ENCODE results near the gene UNC13A.

Gene UNC13A

DNA sequence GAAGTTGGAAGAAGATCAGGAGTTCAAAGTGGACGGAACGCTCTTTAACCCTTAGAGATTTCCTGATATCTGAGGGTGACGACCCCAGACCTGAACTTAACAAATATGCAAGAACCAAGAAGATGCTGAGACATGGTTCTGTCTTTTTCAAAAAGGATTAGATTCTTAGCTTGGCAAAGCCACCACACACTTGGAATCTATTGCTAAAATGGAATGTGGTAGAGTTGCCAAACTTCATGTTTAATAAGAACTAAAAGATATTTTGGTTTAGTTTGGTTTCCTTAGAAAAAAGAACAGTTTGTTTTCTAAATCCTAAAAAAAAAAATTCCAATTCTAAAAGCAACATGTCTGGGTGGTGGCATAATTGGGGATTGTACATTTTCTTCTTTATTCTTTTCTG, 29.5 kb downstream of the UNC13A start:
- H3K27me3 Mint-ChIP-seq (ENCODE audit: low read depth, poor library complexity), result peaks cover 25% of the 10 kb centered on the region
- no peak overlapping the region for H3K27ac Mint-ChIP-seq
- no peak for TF ChIP-seq CTCF (IDR thresholded peaks at IDR 0.05)
- no peak overlapping the region for H3K4me3 Mint-ChIP-seq
- H3K36me3 Mint-ChIP-seq (ENCODE audit: low read depth), result no peaks in the 10 kb centered on the region
- H3K4me1 Mint-ChIP-seq, result peaks cover 6% of the 10 kb centered on the region
- DNase-seq, result no peak
- peaks cover 6% of the 10 kb centered on the region for H3K9me3 Mint-ChIP-seq

DNA sequence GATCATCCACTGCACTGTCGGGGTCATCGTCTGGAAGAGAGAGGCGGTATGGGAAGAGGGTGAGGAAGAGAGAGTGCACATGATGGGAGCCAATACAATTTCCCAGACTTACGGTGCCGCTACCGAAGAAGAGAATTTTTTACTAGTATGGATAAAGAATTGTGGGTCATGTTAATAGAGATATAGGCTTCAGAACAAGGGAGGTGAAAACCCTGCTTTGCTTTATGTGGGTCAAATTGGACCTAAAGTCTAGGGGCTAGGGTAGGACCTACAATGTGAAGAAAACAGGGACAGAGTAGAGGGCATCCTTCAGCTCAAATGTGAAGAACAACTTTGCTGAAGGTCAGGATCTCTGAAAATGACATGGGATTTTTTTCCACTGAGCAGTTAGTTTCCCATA, 29.9 kb downstream of the UNC13A start:
- DNase-seq, result no peak
- H3K27me3 Mint-ChIP-seq (ENCODE audit: low read depth, poor library complexity), result peaks cover 21% of the 10 kb centered on the region
- no peak for TF ChIP-seq CTCF (IDR thresholded peaks at IDR 0.05)
- H3K27ac Mint-ChIP-seq, result no peak overlapping the region
- H3K36me3 Mint-ChIP-seq (ENCODE audit: low read depth), result no peaks in the 10 kb centered on the region
- H3K4me1 Mint-ChIP-seq, result peaks cover 6% of the 10 kb centered on the region
- H3K4me3 Mint-ChIP-seq, result no peak overlapping the region
- H3K9me3 Mint-ChIP-seq, result peaks cover 4% of the 10 kb centered on the region

GRCh38 chr19:17656970-17657369, 31.2 kb downstream of the UNC13A start:
- Mint-ChIP-seq H3K27me3 (ENCODE audit: low read depth, poor library complexity) (peaks cover 31% of the 10 kb centered on the region), H3K36me3 (ENCODE audit: low read depth) (no peaks in the 10 kb centered on the region), H3K27ac (no peak overlapping the region), H3K4me3 (no peak overlapping the region), H3K9me3 (peaks cover 4% of the 10 kb centered on the region), H3K4me1 (peaks cover 6% of the 10 kb centered on the region)
- no peak for DNase-seq
- no peak for TF ChIP-seq CTCF (IDR thresholded peaks at IDR 0.05)

DNA sequence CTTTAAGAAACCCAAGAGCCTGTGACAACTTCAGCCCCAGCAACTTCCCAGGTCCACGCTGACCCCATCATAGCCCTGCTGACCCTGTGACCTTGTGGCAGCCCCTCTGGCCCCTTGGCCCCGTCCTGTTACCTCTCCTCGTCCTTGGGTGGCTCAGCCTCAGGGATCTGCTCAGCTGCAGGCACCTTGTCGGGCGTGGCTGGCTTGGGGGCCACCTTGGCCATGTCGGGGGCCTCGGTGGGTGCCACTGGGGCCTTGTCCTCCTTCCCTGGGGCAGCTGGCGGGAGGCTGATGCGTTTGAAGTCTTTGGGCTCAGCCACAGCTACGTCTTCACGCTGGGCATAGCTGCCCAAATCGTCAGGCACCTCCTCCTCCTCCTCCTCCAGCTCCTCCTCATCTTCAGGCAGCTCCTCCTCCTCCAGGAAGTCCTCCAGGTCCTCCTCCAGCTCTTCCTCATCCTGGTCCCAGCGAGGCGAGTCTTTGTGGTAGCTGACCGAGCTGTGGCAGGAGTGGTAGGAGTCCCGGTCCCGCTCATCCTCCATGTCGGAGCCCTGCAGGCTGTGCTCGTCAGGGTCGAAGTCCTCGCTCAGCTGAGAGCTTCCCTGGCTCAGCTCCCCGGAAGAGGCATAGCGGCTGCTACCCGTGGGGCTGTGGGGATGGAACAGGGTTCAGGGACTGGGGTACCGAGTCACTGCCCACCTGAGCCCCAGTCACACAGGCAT, 32.2 kb downstream of the UNC13A start:
- Mint-ChIP-seq H3K36me3 (ENCODE audit: low read depth) (no peaks in the 10 kb centered on the region), H3K4me3 (no peak overlapping the region), H3K4me1 (peaks cover 6% of the 10 kb centered on the region), H3K9me3 (peaks cover 4% of the 10 kb centered on the region), H3K27me3 (ENCODE audit: low read depth, poor library complexity) (peaks cover 26% of the 10 kb centered on the region), H3K27ac (no peak overlapping the region)
- no peak for DNase-seq
- no peak for TF ChIP-seq CTCF (IDR thresholded peaks at IDR 0.05)

DNA sequence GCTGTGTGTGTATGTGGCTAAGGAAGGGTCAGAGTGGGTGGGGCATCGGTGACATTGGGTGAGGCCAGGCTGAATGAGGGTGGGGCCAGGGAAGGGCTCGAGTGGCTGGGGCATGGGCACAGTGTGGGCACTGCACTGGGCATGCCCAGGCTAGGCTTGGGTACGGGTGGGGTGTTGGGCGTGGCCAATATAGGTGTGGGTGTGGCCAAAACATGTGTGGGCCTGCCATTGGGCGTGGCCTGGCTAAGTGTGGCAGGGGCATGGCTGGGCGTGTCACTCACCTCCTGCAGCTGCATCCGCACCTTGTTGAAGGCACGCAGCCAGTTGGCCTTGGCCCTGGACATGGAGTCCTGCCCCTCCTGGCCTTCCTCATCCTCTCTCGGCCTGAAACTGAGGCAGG, 33.2 kb downstream of the UNC13A start:
- TF ChIP-seq CTCF (IDR thresholded peaks at IDR 0.05), result no peak
- Mint-ChIP-seq H3K27me3 (ENCODE audit: low read depth, poor library complexity) (peaks cover 25% of the 10 kb centered on the region), H3K36me3 (ENCODE audit: low read depth) (no peaks in the 10 kb centered on the region), H3K4me1 (peaks cover 6% of the 10 kb centered on the region), H3K27ac (no peak overlapping the region), H3K4me3 (no peak overlapping the region), H3K9me3 (peaks cover 4% of the 10 kb centered on the region)
- DNase-seq, result no peak

- H3K4me3 Mint-ChIP-seq, result no peak overlapping the region
- no peak for TF ChIP-seq CTCF (IDR thresholded peaks at IDR 0.05)
- no peak overlapping the region for H3K27ac Mint-ChIP-seq
- H3K36me3 Mint-ChIP-seq (ENCODE audit: low read depth), result no peaks in the 10 kb centered on the region
- H3K4me1 Mint-ChIP-seq, result peaks cover 6% of the 10 kb centered on the region
- H3K9me3 Mint-ChIP-seq, result peaks cover 4% of the 10 kb centered on the region
- peaks cover 29% of the 10 kb centered on the region for H3K27me3 Mint-ChIP-seq (ENCODE audit: low read depth, poor library complexity)
- no peak for DNase-seq
These were observed 35.5 kb downstream of the UNC13A start for GRCh38 chr19:17652627-17653026.

Measured in nephron progenitor cell (in vitro differentiated cells).